Measurements from ENCODE around the gene HSPA1B.

HSPA1B gene

DNA sequence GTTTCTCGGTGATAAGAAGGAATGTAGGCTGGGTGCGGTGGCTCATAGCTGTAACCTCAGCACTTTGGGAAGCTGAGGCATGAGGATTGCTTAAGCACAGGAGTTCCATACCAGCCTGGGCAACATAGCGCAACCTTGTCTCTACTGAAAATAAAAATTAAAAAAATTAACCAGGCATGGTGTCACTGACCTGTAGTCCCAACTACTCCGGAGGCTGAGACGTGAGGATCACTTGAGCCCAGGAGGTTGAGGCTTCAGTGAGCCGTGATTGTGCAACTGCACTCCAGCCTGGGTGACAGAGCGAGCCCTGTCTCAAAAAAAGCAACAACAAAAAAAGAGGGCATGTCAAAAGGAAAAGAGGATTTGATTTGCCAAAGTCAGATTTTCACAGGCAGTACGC, 31.2 kb downstream of the HSPA1B start:
- TF ChIP-seq, protein P1, sequence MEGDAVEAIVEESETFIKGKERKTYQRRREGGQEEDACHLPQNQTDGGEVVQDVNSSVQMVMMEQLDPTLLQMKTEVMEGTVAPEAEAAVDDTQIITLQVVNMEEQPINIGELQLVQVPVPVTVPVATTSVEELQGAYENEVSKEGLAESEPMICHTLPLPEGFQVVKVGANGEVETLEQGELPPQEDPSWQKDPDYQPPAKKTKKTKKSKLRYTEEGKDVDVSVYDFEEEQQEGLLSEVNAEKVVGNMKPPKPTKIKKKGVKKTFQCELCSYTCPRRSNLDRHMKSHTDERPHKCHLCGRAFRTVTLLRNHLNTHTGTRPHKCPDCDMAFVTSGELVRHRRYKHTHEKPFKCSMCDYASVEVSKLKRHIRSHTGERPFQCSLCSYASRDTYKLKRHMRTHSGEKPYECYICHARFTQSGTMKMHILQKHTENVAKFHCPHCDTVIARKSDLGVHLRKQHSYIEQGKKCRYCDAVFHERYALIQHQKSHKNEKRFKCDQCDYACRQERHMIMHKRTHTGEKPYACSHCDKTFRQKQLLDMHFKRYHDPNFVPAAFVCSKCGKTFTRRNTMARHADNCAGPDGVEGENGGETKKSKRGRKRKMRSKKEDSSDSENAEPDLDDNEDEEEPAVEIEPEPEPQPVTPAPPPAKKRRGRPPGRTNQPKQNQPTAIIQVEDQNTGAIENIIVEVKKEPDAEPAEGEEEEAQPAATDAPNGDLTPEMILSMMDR (IDR thresholded peaks at IDR 0.05): no peak
- H3K4me3 Mint-ChIP-seq: no peak overlapping the region

DNA sequence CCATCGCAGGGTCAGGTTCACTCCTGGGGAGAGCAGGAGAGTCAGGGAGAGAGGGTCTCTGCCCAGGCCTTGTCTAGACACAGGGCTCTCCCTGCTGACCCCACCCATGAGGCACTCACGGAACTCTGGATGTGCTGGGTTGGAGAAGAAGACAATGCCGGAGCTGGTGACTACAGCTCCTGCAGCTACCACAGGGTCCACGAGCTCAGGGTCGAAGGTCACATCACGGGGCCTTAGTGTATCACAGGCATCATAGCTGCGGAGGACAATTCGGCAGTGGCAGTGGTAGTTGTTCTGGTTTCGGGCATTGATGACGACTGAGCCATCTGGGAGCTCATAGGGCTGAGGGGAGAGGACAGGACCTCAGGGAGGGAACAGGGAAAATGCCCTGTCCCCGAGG, 32.4 kb downstream of the HSPA1B start:
- H3K27me3 Mint-ChIP-seq (ENCODE audit: low read depth, poor library complexity): peaks cover 9% of the 10 kb centered on the region
- H3K27ac Mint-ChIP-seq: peak overlapping the region; percentile 29
- peaks cover 21% of the 10 kb centered on the region for H3K4me1 Mint-ChIP-seq
- TF ChIP-seq, protein P1 (IDR thresholded peaks at IDR 0.05): no peak
- no peak for DNase-seq
- peak overlapping the region; percentile 58 for H3K4me3 Mint-ChIP-seq
- H3K9me3 Mint-ChIP-seq: peaks cover 18% of the 10 kb centered on the region
- H3K36me3 Mint-ChIP-seq (ENCODE audit: low read depth): peaks cover 45% of the 10 kb centered on the region

More for the DNA sequence above, 31.2 kb downstream of the HSPA1B start:
- Mint-ChIP-seq H3K27ac (no peak overlapping the region), H3K27me3 (ENCODE audit: low read depth, poor library complexity) (peaks cover 9% of the 10 kb centered on the region), H3K9me3 (peaks cover 18% of the 10 kb centered on the region), H3K4me1 (peaks cover 12% of the 10 kb centered on the region), H3K36me3 (ENCODE audit: low read depth) (peaks cover 45% of the 10 kb centered on the region)
- no peak for DNase-seq

DNA sequence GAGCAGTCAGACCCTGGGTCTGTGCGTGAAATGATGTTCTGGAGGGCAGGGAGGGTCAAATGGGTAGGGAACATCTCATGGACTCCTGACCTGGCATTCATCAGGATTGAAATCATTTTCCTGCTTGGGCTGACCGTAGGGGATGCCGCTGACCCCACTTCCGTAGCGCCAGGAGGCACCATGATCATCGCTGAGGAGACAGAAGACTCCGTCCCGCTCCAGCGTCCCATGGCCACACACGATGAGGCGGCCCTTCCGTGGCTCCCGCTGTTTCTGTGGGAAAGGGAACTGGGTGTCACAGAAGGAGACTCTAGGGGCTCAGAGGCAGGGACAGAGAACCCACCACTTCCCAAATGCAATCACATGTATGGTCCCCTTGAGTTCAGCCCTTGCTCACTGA, 32.8 kb downstream of the HSPA1B start:
- peaks cover 9% of the 10 kb centered on the region for H3K27me3 Mint-ChIP-seq (ENCODE audit: low read depth, poor library complexity)
- TF ChIP-seq, protein P1 (IDR thresholded peaks at IDR 0.05): no peak
- H3K9me3 Mint-ChIP-seq: peaks cover 14% of the 10 kb centered on the region
- peaks cover 25% of the 10 kb centered on the region for H3K4me1 Mint-ChIP-seq
- peak overlapping the region; percentile 29 for H3K27ac Mint-ChIP-seq
- DNase-seq: no peak
- H3K4me3 Mint-ChIP-seq: peak overlapping the region; percentile 58
- H3K36me3 Mint-ChIP-seq (ENCODE audit: low read depth): peaks cover 42% of the 10 kb centered on the region

DNA sequence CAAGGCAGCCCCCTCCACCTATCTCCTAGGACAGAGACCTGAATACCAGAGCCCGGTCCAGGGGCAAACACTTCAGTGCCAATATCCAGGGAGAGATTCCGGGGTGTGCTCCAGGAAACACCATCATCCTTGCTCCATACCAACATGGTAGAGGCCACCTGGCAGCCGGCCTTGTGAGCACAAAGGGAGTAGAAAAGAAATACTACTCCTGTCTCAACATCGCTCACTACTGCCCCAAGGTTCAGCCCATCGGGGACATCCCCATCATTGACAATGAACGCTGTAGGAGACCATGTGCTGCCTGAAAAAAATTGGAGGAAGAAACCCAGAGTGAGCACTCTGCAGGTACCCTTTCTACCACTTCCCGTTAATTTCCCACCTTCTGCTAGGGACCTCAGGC, 33.6 kb downstream of the HSPA1B start:
- TF ChIP-seq, protein P1 (IDR thresholded peaks at IDR 0.05): no peak
- peaks cover 35% of the 10 kb centered on the region for H3K36me3 Mint-ChIP-seq (ENCODE audit: low read depth)
- peaks cover 12% of the 10 kb centered on the region for H3K27me3 Mint-ChIP-seq (ENCODE audit: low read depth, poor library complexity)
- no peak for DNase-seq
- peaks cover 7% of the 10 kb centered on the region for H3K9me3 Mint-ChIP-seq
- H3K4me3 Mint-ChIP-seq: peak overlapping the region; percentile 91
- peaks cover 33% of the 10 kb centered on the region for H3K4me1 Mint-ChIP-seq
- H3K27ac Mint-ChIP-seq: no peak overlapping the region

DNA sequence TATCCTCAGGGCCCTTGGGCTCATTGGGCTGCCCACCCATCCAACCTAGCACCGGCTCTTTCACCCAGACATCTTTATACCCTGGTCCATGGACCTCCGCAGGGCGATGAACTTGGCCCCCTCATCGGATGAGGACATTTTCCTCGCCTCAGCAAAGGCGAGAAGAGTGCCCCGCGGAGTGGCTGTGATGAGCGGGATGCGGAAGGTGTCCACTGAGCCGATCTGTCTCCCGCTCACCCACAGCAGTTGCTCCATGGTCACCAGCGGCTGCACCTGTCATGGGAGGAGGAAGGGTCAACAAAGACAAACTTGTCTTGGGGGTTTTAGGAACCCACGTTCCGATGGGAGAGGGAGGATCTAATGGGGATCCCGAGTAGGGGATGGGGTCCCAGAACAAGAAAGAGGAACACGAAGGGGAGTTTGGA, 34.4 kb downstream of the HSPA1B start:
- Mint-ChIP-seq H3K4me1 (peaks cover 38% of the 10 kb centered on the region), H3K36me3 (ENCODE audit: low read depth) (peaks cover 29% of the 10 kb centered on the region), H3K27ac (peak overlapping the region; percentile 72), H3K9me3 (peaks cover under 1% of the 10 kb centered on the region), H3K27me3 (ENCODE audit: low read depth, poor library complexity) (peaks cover 12% of the 10 kb centered on the region), H3K4me3 (peak overlapping the region; percentile 91)
- TF ChIP-seq, protein P1 (IDR thresholded peaks at IDR 0.05): no peak
- DNase-seq: no peak

All from nephron progenitor cell (in vitro differentiated cells).